Upper lobe of right lung (tissue), 1 donor: ENCODE results near the gene NCK2. TPM values are rescaled to one million over a fixed set of nuclear protein-coding genes. Genes with fewer than 3 reads are reported as not detected.

Source experiments
- ATAC-seq: fragments of 200-7000 bp; cut with Tn5 transposase; one replicate; pipeline ENCODE4 v1.9.1; 2020; ENCODE audit warnings: mild to moderate bottlenecking, moderate library complexity
- DNase-seq: peaks from one replicate; pipeline ENCODE4 v3.0.0-alpha.2; 2020
- H3K27ac ChIP-seq: fragments of 200-600 bp; one replicate; pipeline ENCODE4 v1.8.0; 2022
- H3K27me3 ChIP-seq: fragments of 200-600 bp; one replicate; pipeline ENCODE4 v1.8.0; 2022; ENCODE audit warnings: mild to moderate bottlenecking
- H3K36me3 ChIP-seq: fragments of 200-600 bp; one replicate; pipeline ENCODE4 v1.8.0; 2022
- H3K4me1 ChIP-seq: fragments of 200-600 bp; one replicate; pipeline ENCODE4 v1.8.0; 2022
- H3K4me3 ChIP-seq: fragments of 200-600 bp; one replicate; pipeline ENCODE4 v1.8.0; 2022; ENCODE audit warnings: mild to moderate bottlenecking
- H3K9me3 ChIP-seq: fragments of 200-600 bp; one replicate; pipeline ENCODE4 v1.8.0; 2022
- intact Hi-C: fragments of 100-400 bp; cut with DNase I; formaldehyde crosslinking; loops from one replicate; pipeline ENCODE4 v1.11.0; 2022
- total RNA-seq: library from RNA; stranded (reverse); fragmentation: NEBNext Ultra II Directional; extraction: Animal tissue kit (Norgen Biotek cat#: 25700); gene quantifications from one replicate; pipeline ENCODE4 v1.2.1, GENCODE V29; 2021
- TF ChIP-seq, protein P1 (sequence below): fragments of 200-600 bp; IDR thresholded peaks from one replicate; pipeline ENCODE4 v1.8.0; 2022; ENCODE audit warnings: antibody characterized with exemption
- donor health status: DM: no; HTN: yes; CAD: no; lungs with severe emphysema.

The NCK2 gene
- total RNA-seq, 1 donor from 2014 or later: 49.7 TPM

DNA sequence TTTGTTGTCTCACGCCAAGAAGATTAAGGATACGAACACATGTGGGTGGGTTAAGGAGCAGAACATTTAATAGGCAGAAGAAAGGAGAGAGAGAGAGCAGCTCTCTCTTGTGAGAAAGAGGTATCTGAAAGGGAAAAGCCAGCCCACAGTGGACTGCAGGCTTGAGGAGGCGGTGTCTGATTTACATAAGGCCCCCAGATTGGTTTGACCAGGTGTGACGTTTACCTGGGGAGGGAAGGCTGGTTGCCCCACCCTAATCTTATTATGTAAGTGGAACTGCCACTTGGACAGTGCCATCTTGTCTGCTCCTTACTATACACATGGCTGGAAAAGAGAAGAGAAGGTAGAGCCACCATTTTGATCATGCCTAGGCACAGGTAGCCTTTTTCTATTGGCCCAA lies 189.2 kb downstream of the NCK2 start:
- intact Hi-C loops: no loop called here
- no peaks in the 10 kb centered on the region for H3K4me1 ChIP-seq
- DNase-seq (no peak), ATAC-seq (no peak)
- no peak overlapping the region for H3K27ac ChIP-seq
- no peaks in the 10 kb centered on the region for H3K9me3 ChIP-seq
- TF ChIP-seq, protein P1, sequence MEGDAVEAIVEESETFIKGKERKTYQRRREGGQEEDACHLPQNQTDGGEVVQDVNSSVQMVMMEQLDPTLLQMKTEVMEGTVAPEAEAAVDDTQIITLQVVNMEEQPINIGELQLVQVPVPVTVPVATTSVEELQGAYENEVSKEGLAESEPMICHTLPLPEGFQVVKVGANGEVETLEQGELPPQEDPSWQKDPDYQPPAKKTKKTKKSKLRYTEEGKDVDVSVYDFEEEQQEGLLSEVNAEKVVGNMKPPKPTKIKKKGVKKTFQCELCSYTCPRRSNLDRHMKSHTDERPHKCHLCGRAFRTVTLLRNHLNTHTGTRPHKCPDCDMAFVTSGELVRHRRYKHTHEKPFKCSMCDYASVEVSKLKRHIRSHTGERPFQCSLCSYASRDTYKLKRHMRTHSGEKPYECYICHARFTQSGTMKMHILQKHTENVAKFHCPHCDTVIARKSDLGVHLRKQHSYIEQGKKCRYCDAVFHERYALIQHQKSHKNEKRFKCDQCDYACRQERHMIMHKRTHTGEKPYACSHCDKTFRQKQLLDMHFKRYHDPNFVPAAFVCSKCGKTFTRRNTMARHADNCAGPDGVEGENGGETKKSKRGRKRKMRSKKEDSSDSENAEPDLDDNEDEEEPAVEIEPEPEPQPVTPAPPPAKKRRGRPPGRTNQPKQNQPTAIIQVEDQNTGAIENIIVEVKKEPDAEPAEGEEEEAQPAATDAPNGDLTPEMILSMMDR: no peak
- H3K4me3 ChIP-seq: no peak overlapping the region
- no peaks in the 10 kb centered on the region for H3K36me3 ChIP-seq
- H3K27me3 ChIP-seq: no peaks in the 10 kb centered on the region

DNA sequence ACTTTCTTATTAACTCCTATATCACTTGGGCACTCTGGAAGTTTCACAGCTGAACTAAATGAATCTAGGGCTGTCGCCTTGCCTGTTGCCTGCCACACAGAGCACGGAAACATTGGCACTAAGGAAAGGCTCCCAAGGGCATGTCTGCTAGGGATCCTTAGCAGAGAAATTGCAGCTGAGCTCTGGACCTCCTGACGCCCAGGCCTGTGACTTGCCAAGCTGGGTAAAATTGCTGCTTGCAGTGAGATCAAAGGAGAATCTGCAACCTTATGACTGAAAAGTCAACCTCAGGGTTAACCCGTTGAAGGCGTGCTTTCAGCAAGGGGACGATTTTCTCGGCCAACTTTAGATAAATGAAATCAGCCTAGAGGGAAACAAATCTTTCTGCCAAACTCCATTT lies 189.8 kb downstream of the NCK2 start:
- DNase-seq: no peak
- Histone ChIP-seq H3K9me3 (no peaks in the 10 kb centered on the region), H3K4me3 (no peak overlapping the region), H3K27me3 (no peaks in the 10 kb centered on the region), H3K4me1 (no peaks in the 10 kb centered on the region), H3K36me3 (no peaks in the 10 kb centered on the region), H3K27ac (no peak overlapping the region)
- intact Hi-C loops: no loop called here
- TF ChIP-seq, protein P1: no peak
- no peak for ATAC-seq

DNA sequence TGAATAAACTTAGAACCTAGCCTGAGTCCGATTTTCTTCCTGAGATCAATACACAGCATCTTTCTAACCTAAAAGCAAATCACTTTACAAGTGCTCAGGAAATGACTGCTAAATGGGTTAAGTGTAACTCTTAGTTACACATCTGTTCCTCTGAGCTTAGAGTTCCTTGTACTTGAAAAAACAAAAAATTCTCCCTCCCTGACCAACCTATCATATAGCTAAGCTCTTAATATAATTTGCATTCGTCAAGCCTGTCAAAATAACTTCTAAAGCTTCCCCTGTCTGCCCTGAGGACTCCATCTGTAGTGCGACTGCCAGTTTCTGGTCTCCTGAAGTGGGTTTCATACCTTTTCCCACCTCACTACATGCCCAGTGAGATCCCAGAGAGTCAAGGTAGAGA lies 190.4 kb downstream of the NCK2 start:
- H3K27ac ChIP-seq: no peak overlapping the region
- H3K9me3 ChIP-seq: no peaks in the 10 kb centered on the region
- intact Hi-C loops: no loop called here
- DNase-seq: no peak
- H3K4me1 ChIP-seq: no peaks in the 10 kb centered on the region
- no peaks in the 10 kb centered on the region for H3K36me3 ChIP-seq
- TF ChIP-seq, protein P1: no peak
- ATAC-seq: no peak
- H3K4me3 ChIP-seq: no peak overlapping the region
- no peaks in the 10 kb centered on the region for H3K27me3 ChIP-seq

DNA sequence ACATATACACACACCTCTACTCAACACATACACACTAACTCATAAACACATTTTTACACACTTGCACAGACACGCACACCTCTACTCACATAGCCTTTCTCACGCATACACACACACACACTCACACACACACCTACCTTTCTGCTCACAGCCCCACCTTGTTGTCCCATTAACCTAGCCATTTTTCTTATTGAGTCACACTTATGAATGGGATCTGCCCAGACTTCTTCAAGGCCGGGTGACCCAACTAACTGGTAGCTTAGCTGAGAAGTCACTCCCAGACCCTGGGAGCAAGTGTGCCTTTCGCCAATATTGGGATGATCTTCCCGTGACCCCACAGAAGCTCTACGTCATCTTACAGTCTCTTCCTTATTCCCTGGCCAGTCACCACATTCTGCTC lies 192.2 kb downstream of the NCK2 start:
- Histone ChIP-seq H3K4me1 (no peaks in the 10 kb centered on the region), H3K27ac (no peak overlapping the region), H3K27me3 (no peaks in the 10 kb centered on the region), H3K9me3 (no peaks in the 10 kb centered on the region), H3K36me3 (no peaks in the 10 kb centered on the region), H3K4me3 (no peak overlapping the region)
- intact Hi-C loops: no loop called here
- ATAC-seq (no peak), DNase-seq (no peak)
- TF ChIP-seq, protein P1: no peak

DNA sequence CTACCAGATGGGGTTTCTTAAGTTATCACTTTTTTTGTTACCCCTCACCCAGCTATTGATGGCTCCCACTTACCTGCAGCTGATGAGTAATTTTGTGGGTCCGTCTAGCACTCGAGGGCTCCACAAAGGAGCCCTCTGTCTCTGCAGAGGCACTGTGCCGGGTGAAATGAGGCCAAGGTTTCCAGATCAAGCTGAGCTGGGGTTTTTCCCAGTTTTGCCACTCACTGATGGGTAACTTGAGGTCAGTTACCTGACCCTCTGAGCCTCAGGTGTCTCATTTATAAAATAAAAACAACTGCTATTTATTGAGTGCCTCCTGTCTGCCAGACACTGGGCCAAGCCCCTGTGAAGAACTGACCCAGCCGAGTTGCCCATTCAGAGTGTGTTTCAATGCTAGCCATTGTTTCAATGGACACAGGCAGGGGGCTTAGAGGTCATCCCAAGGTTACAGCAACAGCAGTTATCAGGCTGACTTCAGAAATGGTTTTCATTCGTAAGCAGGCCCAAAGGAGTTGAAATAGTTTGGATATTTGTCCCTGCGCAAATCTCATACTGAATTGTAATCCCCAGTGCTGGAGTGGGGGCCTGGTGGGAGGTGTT lies 192.9 kb downstream of the NCK2 start:
- ATAC-seq (no peak), DNase-seq (no peak)
- intact Hi-C loops: no loop called here
- Histone ChIP-seq H3K4me3 (no peak overlapping the region), H3K36me3 (no peaks in the 10 kb centered on the region), H3K4me1 (no peaks in the 10 kb centered on the region), H3K27me3 (no peaks in the 10 kb centered on the region), H3K27ac (no peak overlapping the region), H3K9me3 (no peaks in the 10 kb centered on the region)
- TF ChIP-seq, protein P1: no peak
